ENCODE data around the gene DNAL1.
"Not testable (repeated sequence)": the region's sequence is repeated elsewhere in the genome, so short reads cannot be mapped to it uniquely, and the experiment has no call there.

Gene DNAL1, protein sequence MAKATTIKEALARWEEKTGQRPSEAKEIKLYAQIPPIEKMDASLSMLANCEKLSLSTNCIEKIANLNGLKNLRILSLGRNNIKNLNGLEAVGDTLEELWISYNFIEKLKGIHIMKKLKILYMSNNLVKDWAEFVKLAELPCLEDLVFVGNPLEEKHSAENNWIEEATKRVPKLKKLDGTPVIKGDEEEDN

DNA sequence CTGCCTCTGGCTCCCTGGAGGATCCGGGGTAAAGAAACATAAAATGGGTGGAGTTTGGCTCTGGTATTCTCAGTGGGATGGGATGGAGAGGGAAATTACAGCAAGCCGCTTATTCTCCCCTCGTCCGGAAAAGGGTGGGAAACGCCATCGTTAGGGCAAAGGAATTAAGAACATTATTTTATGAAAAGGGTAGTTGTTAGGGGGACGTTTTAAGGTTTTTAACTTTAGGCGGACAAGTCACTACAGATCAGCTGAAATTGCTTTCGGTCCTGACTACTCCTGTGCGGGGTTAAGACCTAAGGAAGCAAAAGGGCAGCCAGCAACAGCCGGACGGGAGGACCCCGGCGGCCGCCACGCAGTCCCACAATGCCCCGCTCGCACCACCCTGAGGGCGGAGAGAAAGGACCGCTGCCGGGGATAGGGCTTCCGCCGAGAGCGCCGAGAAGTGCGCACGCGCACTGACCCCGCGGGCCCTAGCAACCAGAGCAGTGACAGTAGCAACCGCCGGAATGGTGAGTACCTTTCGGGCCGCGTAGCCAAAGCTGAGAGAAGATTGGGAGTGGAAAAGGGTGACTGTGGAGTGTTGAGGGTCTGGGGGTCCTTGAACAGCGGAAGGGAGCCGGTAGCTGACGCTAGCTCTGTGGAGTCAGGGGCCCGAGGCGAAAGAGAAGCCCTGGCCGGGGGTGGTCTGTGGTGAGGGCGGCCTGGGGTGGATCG is at the start of gene DNAL1:
DNAL1 (plus strand) TSS at position 456 of the 717 bp plus-strand sequence; CDS start at position 510, 54 bp downstream.
- DNase-seq, result peak; percentile 90

DNA sequence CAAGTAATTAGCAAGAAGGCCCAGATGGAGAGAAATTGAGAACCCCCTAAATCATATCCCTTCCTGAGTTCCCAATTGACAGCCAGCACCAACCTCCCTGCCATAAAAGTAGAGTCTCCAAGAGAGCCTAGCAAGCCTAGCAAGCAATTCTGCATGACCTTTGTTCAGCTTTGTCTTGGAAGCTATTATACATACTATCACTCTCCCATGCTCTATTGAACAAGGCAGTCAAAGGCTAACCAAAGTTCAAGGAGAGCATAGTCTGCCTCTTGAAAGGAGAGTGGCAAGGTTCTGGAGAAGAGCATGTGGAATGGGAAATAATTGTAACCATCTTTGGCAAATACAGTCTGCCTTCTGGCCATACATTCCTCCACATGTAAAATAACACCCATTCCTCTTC is 45.3 kb upstream of the DNAL1 start:
- DNase-seq, result no peak

DNA sequence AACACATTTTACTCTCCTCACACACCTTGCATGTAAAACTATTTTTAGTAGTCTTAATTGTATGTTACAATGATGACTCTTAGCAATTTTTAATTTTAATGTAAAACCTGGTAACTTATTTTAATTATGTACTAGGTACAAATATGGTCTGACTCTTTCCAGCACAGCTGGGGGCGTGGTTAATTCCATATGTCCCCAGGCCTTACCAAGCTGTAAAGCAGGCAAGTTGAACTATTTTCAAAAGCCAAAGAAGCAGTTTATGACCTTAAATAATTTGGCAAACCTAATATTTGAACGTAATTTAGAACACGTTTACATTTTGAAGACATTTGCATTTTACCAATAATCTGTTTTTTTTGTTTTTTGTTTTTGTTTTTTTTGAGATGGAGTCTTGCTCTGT is 41.8 kb upstream of the DNAL1 start:
- no peak for DNase-seq

DNA sequence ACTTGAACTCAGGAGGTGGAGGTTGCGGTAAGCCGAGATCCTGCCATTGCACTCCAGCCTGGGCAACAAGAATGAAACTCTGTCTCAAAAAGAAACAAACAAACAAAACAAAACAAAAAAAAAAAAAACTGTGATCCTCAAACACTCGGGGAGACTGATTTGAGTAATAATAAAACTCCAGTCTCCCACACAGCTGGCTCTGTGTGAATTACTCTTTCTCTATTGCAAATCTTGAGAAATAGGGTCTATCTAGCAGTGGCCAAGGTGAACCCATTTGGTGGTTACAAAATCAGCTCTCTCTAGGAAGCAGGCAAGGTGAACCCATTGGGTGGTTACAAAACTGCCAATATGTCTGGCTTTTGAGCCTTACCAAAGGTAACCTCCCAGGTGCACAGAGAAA is 38.5 kb upstream of the DNAL1 start:
- DNase-seq, result no peak

DNA sequence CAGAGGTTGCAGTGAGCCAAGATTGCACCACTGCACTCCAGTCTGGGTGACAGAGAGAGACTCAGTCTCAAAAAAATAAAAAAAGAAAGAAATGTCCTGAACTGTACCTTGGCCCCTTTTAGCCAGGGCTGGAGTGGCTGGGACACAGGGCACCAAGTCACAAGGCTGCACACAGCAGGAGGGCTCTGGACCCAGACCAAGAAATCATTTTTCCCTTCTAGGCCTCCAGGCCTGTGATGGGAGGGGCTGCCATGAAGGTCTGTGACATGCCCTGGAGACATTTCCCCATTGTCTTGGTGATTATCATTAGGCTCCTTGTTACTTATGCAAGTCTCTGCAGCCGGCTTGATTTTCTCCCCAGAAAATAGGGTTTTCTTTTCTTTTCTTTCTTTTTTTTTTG is 37.5 kb upstream of the DNAL1 start:
- DNase-seq, result no peak

DNA sequence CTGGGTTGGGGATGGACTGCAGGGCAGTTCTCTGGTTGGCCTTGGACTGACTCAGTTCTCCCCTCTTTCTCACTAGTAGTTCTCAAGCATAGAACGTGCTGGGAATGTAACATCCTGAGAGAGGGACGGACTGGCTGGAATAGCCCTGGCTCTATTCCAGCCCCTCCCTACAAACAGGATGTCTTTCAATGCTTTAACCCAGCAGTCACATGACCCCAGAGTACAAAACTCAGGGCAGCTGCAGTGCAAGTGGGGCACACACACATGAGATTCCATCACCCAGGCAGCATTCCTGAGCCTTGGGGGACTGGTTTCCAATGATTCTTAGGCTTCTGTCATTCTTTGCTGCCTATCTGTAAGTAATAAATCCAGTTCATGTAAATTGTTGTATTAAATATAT is 34.1 kb upstream of the DNAL1 start:
- DNase-seq, result no peak

DNA sequence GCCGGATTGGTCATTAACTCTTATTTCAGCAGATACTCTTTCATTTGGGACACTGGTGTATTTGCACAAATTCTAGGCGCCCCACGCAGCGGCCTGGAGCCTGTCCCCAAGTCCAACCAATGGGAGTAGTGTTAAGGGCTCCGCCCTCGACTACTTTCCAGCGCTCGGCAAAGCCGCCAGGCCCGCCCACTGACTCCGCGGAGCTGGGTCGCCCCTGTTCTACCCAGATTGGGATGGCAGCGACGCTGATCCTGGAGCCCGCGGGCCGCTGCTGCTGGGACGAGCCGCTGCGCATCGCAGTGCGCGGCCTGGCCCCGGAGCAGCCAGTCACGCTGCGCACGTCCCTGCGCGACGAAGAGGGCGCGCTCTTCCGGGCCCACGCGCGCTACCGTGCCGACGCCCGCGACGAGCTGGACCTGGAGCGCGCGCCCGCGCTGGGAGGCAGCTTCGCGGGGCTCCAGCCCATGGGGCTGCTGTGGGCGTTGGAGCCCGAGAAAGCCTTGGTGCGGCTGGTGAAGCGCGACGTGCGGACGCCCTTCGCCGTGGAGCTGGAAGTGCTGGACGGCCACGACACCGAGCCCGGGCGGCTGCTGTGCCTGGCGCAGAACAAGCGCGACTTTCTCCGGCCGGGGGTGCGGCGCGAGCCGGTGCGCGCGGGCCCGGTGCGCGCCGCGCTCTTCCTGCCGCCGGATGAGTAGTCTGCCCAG is 32.3 kb upstream of the DNAL1 start, which contains the start of gene ACOT6:
ACOT6 (plus strand) TSS at position 179 of the 707 bp plus-strand sequence; CDS start at position 234, 55 bp downstream.
- peak; percentile 6 for DNase-seq

DNA sequence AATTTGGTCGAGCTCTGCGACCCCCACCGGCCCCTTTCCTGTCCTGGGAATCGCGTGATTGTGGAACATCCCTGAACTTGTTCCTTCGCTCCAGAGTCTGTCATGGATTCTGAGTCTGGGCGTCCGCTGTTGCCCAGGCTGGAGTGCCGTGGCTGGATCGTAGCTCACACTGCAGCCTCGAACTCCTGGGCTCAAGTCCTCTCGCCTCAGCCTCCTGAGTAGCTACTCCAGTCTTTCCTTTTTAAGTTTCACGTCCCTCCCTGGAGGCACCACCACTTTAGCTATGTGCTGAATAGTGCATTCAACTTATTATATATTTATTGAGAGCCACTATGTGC is 31.8 kb upstream of the DNAL1 start:
- DNase-seq, result no peak

DNA sequence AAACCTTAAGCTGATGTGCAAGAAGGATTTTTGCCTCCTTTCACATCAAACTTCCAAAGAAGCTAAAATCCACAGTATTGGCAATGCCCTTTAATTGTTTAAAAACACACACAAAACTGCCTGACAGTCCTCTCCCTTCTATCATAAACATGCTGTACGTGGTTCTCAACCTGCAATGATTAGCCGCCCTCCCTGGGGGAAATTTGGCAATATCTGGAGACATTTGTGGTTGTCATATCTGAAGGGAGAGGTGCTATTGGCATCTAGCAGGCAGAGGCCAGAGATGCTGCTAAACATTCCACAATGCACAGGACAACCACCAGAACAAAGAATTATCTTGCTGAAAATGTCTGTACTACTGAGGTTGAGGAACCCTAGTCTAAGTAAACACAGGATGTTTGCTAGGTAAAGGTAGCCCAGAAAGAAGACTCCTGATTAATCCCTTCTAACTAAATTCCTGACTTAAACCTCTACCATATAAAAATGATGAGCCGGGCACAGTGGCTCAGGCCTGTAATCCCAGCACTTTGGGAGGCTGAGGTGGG is 31.3 kb upstream of the DNAL1 start:
- no peak for DNase-seq

DNA sequence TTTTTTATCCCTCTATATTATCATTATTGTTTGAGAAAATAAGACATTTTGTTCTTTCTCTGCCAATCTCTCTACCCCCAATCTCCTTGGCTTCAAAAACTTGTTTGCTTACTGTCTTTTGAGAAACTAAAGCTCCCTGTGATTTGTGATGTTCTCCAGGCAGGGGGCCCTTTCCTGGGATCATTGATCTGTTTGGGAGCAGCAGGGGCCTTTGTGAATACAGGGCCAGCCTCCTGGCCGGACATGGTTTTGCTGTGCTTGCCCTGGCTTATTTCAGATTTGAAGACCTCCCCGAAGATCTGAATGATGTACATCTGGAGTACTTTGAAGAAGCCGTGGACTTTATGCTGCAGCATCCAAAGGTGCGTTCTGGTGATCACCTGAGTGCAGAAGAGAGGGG is 28.0 kb upstream of the DNAL1 start:
- DNase-seq, result no peak

DNA sequence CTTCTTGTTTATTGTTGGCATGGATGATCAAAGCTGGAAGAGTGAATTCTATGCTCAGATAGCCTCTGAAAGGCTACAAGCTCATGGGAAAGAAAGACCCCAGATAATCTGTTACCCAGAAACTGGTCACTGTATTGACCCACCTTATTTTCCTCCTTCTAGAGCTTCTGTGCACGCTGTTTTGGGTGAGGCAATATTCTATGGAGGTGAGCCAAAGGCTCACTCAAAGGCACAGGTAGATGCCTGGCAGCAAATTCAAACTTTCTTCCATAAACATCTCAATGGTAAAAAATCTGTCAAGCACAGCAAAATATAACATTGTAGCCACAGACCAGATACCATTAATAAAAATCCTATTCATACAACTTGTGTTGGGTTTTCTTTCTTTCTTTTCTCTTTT is 25.3 kb upstream of the DNAL1 start:
- no peak for DNase-seq

DNA sequence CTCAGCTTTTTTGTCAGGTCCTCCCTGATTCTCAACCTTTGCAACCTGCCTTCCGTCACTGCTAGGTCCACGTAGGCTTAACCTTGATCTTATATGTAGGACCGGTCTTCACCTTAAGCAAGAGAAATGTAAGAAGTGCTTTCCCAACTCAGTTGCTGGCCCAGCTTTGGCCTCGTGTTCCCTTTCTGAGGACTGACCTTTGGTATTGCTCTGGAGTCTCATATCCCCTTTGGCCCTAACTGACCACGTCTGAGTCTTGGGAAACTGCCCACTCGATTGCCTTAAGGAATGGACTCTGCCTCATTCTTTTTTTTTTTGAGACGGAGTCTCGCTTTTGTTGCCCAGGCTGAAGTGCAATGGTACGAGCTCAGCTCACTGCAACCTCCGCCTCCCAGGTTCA is 24.5 kb upstream of the DNAL1 start:
- no peak for DNase-seq

DNA sequence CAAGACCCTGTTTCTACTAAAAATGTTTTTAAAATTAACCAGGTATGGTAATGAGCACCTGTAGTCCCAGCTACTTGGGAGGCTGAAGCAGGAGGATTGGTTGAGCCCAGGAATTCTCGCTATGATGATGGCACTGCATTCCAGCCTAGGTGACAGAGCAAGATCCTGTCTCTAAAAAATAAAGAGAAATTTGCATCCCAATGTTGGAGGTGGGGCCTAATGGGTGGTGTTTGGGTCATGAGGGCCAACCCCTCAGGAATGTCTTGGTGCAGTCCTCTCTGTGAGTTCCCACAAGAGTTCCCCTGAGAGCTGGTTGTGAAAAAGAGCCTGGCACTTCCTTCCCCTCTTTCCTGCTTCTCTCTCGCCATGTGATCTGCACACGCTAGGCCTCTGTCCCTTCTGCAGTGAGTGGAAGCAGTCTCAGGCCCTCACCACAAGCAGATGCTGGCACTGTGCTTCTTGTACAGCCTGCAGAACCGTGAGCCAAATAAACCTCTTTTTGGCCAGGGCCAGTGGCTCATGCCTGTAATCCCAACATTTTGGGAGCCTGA is 21.2 kb upstream of the DNAL1 start:
- no peak for DNase-seq

DNA sequence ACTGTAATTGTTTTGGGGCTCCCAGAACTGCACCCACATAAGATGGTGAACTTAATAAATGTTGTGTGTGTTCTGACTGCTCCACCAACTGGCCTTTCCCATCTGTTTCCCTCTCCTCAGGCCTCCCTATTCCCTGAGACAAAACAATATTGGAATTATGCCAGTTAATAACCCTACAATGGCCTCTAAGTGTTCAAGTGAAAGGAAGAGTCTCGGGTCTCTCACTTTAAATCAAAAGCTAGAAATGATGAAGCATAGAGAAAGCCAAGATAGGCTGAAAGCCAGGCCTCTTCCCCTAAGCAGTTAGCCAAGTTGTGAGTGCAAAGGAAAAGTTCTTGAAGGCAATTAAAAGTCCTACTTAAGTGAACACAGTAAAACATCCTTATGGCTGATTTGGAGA is 19.1 kb upstream of the DNAL1 start:
- DNase-seq, result no peak

DNA sequence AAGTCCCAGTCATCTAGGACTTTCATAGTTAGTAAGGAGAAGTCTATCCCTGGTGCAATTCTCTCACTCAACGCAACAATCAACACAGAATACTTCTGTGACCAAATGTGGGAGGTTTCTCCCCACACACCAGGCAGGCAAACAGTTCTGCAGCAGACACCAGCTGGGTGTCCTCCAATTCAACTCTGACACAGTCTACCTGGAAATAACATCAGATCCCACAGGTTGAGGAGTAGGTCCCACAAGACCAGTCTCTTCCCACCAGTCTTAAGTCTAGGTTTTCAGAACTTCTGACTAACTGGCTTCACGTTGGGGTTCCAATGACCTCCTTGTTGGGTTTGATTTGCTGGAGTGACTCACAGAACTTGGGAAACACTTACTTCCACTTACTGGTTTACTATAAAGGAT is 17.6 kb upstream of the DNAL1 start:
- DNase-seq, result no peak

DNA sequence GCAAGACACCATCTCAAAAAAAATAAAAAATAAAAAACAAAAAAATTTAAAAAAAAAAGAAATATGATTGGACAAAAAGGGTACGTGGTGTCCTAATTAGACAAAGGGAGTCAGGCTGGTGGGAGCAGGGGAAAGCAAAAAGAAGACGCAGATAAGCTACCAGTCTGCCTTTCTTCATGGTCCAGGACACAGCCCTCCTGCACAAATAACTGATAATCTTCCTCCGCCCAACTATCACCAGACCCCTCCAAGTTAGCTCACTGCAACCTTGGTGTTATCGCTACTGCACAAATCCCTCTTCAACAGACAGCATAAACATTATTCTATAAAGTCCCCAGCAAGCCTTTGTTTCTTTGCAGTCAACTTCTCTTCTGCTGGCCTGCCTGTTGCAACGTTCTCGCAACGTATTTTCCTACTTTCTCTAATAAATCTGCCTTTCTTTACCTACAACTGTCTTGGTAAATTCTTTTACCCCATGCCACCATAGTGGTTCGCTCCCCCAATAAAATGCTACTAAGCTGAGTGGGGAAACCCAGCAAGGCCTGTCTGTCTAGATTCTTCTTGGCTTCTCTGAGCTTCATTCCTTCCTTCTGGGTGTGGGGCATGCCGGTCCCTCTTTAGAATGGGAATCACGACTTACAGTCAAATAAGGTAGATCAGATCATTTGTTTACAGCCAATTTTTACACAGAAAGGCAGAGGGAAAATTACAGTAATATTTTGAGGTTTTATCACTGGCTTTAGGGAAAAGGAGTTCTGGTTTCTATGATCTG is 14.6 kb upstream of the DNAL1 start:
- no peak for DNase-seq

DNA sequence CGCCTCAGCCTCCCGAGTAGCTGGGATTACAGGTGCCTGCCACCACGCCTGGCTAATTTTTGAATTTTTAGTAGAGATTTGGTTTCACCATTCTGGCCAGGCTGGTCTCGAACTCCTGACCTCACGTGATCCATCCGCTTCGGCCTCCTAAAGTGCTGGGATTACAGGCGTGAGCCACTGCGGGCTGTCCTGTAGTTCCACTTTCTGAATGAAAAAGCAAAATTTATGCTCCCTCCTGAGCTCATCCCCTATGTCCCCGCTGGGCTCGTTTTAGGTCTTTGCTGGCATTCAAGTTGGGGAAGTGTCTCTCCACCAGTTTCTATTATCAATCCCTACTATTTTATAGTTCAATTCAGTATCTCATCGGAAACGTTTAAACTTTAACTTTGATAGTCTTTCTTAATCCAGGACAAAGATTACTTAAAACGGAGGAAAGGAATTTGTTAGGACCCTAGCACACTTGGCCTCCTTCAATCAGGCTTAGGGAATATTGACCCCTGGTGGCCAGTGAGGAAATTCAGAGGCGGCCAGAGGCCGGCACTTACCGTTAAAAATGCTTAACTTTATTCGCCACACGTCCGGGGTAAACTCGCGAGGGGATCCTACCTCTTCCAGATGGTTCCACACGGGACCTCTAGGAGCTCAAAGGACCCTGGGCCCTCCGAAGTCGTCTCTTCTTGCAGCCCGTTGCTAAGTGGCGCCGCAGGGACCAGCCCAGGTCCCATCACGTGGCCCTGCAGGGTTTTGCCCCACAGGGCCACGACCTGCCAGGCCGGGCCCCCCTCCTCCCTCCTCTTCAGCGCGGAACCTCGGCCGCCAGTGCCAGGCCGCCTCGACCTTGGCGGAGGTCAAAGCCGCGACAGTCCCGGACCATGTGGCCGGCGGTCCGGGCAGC is 11.4 kb upstream of the DNAL1 start:
- DNase-seq, result peak; percentile 38

DNA sequence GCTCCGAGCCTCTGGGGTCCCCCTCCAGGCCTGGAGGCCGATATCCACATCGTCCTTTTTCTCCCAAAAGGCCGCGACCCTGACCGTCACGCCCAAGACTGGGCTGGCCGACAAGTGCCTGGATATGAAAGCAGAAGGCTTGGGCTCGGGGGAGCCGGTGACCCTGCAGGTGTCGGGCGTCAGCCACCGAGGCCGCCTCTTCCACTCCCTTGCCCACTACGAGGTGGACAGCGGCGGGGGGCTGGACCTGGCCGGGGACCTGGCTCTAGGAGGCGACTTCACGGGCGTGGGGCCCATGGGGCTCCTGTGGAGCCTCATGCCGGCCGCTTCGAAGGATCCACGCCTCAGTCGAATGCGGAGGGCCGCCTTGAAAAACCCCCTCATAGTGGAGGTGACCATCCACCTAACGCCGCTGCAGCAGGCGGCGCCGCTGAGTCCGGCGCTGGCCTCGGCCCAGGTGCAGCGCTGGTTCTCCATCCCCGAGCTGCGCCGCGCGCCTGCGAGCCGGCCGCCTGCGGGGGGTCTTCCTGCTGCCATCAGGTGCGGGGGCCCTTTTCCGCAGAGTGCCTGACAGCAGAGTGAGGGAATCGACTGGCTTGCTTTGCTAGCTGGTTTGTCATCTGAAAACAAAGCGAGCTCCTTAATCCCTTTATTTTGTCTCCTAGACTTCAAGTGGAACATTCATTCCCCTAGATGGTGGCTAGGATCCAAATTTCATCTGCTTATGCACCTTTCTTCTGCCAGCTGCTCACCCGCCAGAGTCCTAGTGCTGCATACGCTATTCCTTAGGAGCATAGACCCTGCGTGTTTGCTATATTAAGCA is 10.6 kb upstream of the DNAL1 start:
- DNase-seq, result peak; percentile 35

DNA sequence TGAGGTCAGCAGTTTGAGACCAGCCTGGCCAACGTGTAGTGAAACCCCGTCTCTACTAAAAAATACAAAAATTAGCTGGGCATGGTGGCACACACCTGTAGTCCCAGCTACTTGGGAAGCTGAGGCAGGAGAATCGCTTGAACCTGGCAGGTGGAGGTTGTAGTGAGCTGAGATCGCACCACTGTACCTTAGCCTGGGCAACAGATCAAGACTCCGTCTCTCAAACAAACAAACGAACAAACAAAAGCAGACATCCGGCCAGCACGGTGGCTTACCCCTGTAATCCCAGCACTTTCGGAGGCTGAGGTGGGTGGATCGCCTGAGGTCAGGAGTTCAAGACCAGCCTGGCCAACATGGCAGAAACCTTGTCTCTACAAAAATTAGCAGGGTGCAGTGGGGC is 8.4 kb upstream of the DNAL1 start:
- DNase-seq, result not testable (repeated sequence)

DNA sequence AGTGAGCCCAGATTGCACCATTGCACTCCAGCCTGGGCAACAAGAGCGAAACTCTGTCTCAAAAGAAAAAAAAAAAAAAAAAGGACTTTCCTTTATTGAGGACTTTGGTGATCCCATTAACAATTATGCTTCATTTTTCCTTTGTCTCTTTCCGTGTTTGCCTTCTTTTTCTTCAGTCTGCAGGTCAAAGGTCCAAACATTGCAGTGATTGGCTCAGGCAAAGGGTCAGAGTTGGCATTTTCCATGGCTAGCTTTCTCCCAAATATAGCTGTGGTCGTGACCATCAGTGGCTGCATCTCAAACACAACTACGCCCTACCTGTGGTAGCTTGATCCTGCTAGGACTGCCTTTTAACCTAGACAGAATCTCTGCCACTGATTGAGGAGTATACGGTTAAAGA is 7.0 kb upstream of the DNAL1 start:
- no peak for DNase-seq

Data from NCI-H1092 (cell line).